ENCODE data around the gene PAK4.

The PAK4 gene

GRCh38 chr19:39150235-39150634 lies 24.6 kb downstream of the PAK4 start:
- DNase-seq, result no peak

- no peak for DNase-seq
Observed at GRCh38 chr19:39150807-39151600, 25.4 kb downstream of the PAK4 start.

- no peak for DNase-seq
Observed at GRCh38 chr19:39152066-39152465, 26.5 kb downstream of the PAK4 start.

- DNase-seq, result no peak
Observed at GRCh38 chr19:39154100-39154628, 28.6 kb downstream of the PAK4 start.

GRCh38 chr19:39154629-39155100 lies 29.1 kb downstream of the PAK4 start:
- no peak for DNase-seq

- no peak for DNase-seq
Observed at GRCh38 chr19:39155114-39155700, 29.6 kb downstream of the PAK4 start.

- DNase-seq, result no peak
Observed at GRCh38 chr19:39155741-39156140, 30.2 kb downstream of the PAK4 start.

GRCh38 chr19:39156326-39157230 lies 31.0 kb downstream of the PAK4 start:
- DNase-seq, result no peak

GRCh38 chr19:39157275-39157996 lies 31.9 kb downstream of the PAK4 start:
- no peak for DNase-seq

GRCh38 chr19:39157997-39158389 lies 32.4 kb downstream of the PAK4 start:
- DNase-seq, result no peak

GRCh38 chr19:39158646-39159260 lies 33.2 kb downstream of the PAK4 start:
- DNase-seq, result no peak

GRCh38 chr19:39160523-39160861 lies 34.9 kb downstream of the PAK4 start:
- DNase-seq, result no peak

GRCh38 chr19:39160889-39161672 lies 35.5 kb downstream of the PAK4 start:
- DNase-seq, result no peak

- no peak for DNase-seq
Observed at GRCh38 chr19:39162441-39163043, 37.0 kb downstream of the PAK4 start.

- no peak for DNase-seq
Observed at GRCh38 chr19:39163621-39164020, 38.0 kb downstream of the PAK4 start.

- DNase-seq, result no peak
Observed at GRCh38 chr19:39164289-39164688, 38.7 kb downstream of the PAK4 start.

- DNase-seq, result no peak
Observed at GRCh38 chr19:39165857-39166256, 40.3 kb downstream of the PAK4 start.

GRCh38 chr19:39166571-39167391 lies 41.2 kb downstream of the PAK4 start:
- DNase-seq, result no peak

GRCh38 chr19:39167461-39168257 lies 42.1 kb downstream of the PAK4 start:
- no peak for DNase-seq

All from NK-92 treated with Interleukin-12 subunit alpha and Interleukin-12 subunit beta, amount 100 ng/mL, for 24 hours (cell line).